ACHN (cell line): ENCODE measurements around the gene SLC7A6OS.
A peak's percentile ranks its signal among the peaks of the same experiment; 100 is the strongest.
"Not testable (repeated sequence)": the region's sequence is repeated elsewhere in the genome, so short reads cannot be mapped to it uniquely, and the experiment has no call there.

Experiments
- DNase-seq: peaks from one replicate; pipeline ENCODE4 v3.0.0-alpha.2; 2015
- in situ Hi-C: cut with HindIII; loops from 2 replicates; pipeline ENCODE4 v1.10.0; 2017; ENCODE audit warnings: low sequenced_read_pairs, low pct_ligation_motif_present, low pct_unique_long_range_greater_than_20kb

Gene SLC7A6OS

DNA sequence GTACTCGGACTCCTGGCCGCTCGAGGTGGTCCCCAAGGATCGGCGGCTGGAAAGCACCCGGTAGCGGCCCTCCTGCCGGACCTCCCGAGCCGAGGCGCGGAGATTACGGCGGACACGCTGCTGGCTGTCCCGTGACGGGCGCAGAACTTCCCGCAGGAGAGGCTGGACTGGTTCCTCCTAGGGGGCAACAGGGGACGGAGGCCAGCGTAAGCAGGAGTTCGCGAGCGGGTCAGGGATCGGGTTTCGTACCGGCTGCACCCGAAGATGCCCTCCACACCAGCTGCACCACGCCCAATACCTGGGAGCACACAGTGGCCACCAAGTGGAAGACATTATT, 341 bp downstream of the SLC7A6OS start:
- in situ Hi-C loops = no loop called here
- DNase-seq = no peak

- DNase-seq = no peak
- in situ Hi-C loops = no loop called here
Measured at GRCh38 chr16:68309799-68310198, 947 bp downstream of the SLC7A6OS start.

GRCh38 chr16:68306633-68307032, 4.1 kb downstream of the SLC7A6OS start:
- DNase-seq = no peak
- in situ Hi-C loops = no loop called here

- in situ Hi-C loops = no loop called here
- no peak for DNase-seq
Measured at GRCh38 chr16:68300734-68301459, 9.8 kb downstream of the SLC7A6OS start.

- DNase-seq = no peak
- in situ Hi-C loops = no loop called here
Measured at GRCh38 chr16:68299571-68300453, 10.9 kb downstream of the SLC7A6OS start.

DNA sequence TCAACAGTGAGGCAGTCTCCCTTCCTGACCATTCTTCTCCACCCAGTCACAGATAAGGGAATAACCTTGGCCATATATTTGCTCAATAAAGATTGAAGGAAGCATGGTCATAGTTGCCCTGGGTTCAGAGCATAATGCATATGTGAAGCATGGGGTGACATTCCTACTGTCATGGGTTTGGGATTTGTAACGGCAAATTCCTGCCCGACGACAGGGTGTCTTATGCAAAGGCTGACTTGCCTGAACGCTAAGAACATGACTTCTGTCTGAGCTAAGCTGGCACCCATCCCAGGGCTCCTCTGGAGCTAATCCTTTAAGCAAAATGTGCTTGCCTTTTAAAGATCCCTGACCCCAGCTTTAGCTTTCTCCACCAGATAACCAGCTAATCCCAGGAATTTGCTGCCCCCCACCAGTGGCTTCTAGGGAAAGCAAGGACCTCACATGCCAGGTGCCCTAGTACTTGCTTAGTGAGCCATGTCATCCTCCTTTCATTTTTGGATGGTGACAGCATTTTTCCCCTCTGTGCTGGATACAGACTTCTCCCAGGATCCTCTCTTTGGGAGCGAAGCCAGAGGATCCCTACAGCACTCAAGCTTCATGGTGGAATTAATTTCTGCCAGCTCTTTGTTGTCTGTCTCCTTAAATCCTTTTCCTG, 11.7 kb downstream of the SLC7A6OS start:
- in situ Hi-C loops = no loop called here
- DNase-seq = peak; percentile 76

DNA sequence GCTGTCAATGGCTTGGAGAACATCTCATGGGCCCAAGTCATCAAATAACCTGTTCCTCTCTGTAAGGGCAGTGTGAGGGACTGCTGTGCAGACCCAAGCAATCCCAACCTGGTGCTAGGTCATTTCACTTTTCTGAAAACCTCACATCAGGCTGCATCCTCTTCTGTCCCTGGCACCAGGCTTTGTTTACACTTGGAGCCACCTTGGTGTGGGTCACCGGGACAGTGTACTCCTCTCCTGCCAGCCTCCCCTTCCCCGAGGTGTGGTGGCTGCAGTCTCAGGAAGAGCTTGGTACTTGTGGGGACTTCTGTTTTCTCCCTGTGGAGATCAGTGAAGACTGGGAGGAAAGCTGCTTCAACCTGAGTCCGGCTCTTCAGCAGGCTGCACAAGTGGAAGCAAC, 12.4 kb downstream of the SLC7A6OS start:
- no peak for DNase-seq
- in situ Hi-C loops = no loop called here

DNA sequence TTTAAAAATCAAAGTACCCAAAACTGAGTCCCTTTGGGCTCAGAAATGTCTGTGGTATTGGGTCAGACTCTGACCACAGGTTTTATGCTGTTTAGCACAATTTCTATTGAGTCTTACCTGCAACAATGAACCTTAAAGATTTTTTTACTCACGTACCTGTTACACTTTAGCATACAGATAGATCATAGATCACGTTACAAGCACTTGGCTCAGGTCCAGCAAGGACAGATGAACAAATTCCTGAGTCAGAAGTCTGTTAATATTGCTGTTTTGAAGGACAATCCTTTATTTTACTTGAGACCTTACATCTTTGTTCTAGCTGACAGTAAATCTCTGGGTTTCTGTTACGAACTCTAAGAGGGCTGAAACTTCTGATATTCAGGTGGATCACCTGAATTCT, 12.8 kb downstream of the SLC7A6OS start:
- DNase-seq = peak; percentile 37

DNA sequence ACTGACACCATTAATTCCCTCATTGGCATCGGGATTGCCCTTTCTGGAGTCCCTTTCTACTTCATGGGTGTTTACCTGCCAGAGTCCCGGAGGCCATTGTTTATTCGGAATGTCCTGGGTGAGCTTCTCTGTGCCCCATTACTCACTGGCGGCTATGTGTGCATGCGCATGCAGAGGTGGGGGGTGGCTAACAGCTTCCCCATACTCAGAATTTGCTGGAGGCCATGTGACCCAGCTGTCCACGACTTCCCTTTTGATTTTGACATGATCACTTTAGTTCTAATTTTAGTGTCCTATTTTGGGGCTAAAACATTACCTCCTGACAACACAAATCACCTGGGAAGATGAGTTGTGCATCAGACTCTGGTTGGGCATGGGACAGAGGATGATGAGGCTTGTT, 14.1 kb downstream of the SLC7A6OS start:
- DNase-seq = no peak
- in situ Hi-C loops = no loop called here

More for the DNA sequence above, 12.8 kb downstream of the SLC7A6OS start:
- in situ Hi-C loops = no loop called here

GRCh38 chr16:68296291-68296690, 14.5 kb downstream of the SLC7A6OS start:
- in situ Hi-C loops = no loop called here

GRCh38 chr16:68292425-68292824, 18.3 kb downstream of the SLC7A6OS start:
- DNase-seq = no peak
- in situ Hi-C loops = no loop called here

More at GRCh38 chr16:68296291-68296690, 14.5 kb downstream of the SLC7A6OS start:
- no peak for DNase-seq

DNA sequence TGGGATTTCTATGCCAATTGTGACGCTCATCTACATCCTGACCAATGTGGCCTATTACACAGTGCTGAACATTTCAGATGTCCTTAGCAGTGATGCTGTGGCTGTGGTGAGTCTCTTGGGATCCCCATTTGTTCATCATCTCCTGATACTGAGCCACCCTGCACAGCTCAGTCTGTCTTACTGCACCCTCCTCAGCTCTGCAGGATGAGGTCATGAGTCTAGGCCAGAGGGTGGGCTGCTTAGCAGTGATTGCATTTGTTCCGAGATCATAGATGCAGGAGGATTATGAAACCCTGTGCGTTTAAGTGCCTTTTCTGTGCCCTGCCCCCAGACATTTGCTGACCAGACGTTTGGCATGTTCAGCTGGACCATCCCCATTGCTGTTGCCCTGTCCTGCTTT, 19.5 kb downstream of the SLC7A6OS start:
- DNase-seq = no peak
- in situ Hi-C loops = no loop called here

DNA sequence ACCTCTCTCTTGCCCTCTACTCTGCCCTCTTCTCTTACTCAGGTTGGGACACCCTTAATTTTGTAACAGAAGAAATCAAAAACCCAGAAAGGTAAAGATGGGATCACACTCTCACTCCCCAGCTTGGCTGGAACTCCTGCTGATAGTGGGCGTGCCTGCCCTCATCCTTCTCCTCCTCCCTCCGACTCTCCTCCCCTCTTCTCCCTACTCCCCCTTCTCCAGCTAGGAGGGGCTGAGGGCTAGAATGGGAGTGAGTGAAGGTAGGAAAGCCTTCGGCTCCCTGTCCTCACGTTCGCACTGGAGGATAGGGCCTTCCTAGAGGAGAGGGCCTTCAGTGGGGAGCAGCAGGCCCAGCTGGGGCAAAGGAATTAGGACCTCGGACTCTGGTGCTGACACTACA, 20.3 kb downstream of the SLC7A6OS start:
- no peak for DNase-seq
- in situ Hi-C loops = no loop called here

GRCh38 chr16:68289621-68290329, 21.0 kb downstream of the SLC7A6OS start:
- in situ Hi-C loops = no loop called here
- no peak for DNase-seq

DNA sequence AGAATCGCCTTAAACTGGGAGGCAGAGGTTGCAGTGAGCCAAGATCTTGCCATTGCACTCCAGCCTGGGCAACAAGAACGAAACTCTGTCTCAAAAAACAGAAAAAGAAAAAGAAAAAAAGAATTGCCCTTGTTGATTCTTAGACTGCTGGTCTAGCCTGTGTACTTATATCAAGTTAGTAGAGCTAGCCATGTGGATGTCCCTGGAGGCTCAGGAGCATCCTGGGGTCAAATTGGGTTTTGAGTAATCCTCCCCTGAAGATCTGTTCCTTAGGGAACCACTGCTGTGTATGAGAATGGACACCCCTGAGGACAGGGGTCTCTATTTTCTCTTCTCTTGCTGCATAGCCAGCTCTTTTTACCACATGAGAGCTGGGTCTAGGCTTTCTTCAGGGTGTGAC, 21.5 kb downstream of the SLC7A6OS start:
- in situ Hi-C loops = no loop called here
- DNase-seq = no peak

DNA sequence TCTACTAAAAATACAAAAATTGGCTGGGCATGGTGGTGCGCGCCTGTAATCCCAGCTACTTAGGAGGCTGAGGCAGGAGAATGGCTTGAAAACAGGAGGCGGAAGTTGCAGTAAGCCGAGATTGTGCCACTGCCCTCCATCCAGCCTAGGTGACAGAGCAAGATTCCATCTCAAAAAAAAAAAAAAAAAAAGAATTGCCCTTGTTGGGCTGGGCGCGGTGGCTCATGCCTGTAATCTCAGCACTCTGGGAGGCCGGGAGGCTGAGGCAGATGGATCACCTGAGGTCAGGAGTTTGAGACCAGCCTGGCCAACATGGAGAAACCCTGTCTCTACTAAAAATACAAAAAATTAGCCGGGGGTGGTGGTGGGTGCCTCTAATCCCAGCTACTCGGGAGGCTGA, 21.9 kb downstream of the SLC7A6OS start:
- in situ Hi-C loops, DNase-seq: not testable (repeated sequence)

- in situ Hi-C loops = no loop called here
Measured at GRCh38 chr16:68288252-68288650, 22.5 kb downstream of the SLC7A6OS start.

GRCh38 chr16:68287276-68288251, 23.2 kb downstream of the SLC7A6OS start:
- in situ Hi-C loops = no loop called here

More at GRCh38 chr16:68288252-68288650, 22.5 kb downstream of the SLC7A6OS start:
- no peak for DNase-seq

More at GRCh38 chr16:68287276-68288251, 23.2 kb downstream of the SLC7A6OS start:
- peak; percentile 55 for DNase-seq
